Gastrocnemius medialis (tissue), 4 donors: Measurements from ENCODE around the gene PLCB2.

ENCODE experiments used
- POLR2A ChIP-seq, 2 donors: fragments of 450-650 bp; IDR thresholded peaks; one replicate each; pipeline ENCODE4 v1.6.1; 2017; ENCODE audit warnings: antibody characterized with exemption in 2 of 2, mild to moderate bottlenecking in 2 of 2, moderate library complexity in 2 of 2
- TF ChIP-seq, protein P1 (sequence below), 5 experiments: fragments of 450-650 bp in 3 of 5; fragments of 200-600 bp in 2 of 5; sonication (generic) in 2 of 5; IDR thresholded peaks in 4 of 5; conservative IDR thresholded peaks in 1 of 5; 1 replicate in 4 of 5; 2 replicates in 1 of 5; pipeline ENCODE4 v1.5.1; 2016 to 2019; ENCODE audit warnings: antibody characterized with exemption in 5 of 5, mild to moderate bottlenecking in 3 of 5, moderate library complexity in 3 of 5

DNA sequence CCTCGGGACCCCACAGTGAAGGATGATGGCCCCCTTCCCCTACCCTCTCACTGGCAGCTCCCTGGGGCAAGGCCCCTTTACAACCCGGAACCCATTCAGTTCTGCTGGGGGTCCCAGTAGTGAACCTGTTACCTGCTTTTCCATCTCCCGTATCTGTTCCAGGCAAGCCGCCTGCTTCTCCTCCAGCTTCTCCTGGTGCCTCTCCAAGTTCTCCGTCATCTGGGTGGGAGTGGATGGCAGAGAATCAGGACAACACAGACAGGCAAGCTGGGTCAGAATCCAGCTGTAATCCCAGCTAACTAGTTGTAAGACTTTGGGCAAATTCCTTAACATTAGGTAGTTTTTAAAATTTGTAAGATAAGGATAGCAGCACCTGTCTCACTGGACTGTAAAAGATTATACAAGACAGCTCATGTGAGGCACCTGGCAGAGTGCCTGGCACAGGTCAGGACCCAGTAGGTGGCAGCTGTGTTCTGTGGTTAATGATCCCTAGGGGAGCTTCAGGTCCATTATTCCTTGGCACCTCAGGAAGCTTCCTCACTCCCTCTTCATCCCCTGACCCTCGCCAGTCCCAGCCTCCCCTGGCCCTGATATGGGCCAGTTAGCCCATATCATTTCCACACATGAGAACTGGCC, 18.5 kb downstream of the PLCB2 start:
- TF ChIP-seq, protein P1, sequence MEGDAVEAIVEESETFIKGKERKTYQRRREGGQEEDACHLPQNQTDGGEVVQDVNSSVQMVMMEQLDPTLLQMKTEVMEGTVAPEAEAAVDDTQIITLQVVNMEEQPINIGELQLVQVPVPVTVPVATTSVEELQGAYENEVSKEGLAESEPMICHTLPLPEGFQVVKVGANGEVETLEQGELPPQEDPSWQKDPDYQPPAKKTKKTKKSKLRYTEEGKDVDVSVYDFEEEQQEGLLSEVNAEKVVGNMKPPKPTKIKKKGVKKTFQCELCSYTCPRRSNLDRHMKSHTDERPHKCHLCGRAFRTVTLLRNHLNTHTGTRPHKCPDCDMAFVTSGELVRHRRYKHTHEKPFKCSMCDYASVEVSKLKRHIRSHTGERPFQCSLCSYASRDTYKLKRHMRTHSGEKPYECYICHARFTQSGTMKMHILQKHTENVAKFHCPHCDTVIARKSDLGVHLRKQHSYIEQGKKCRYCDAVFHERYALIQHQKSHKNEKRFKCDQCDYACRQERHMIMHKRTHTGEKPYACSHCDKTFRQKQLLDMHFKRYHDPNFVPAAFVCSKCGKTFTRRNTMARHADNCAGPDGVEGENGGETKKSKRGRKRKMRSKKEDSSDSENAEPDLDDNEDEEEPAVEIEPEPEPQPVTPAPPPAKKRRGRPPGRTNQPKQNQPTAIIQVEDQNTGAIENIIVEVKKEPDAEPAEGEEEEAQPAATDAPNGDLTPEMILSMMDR (IDR thresholded peaks at IDR 0.05 in 4 of 5, conservative IDR thresholded peaks at IDR 0.05 in 1 of 5): no peak
- TF ChIP-seq POLR2A (IDR thresholded peaks at IDR 0.05): no peak
